ENCODE data around the gene IKZF2.

The IKZF2 gene

GRCh38 chr2:213101692-213102460, 49.5 kb downstream of the IKZF2 start:
- H3K4me1 Mint-ChIP-seq (ENCODE audit: low read depth) = peaks cover 29% of the 10 kb centered on the region
- H3K4me3 Mint-ChIP-seq = no peak overlapping the region
- H3K27me3 Mint-ChIP-seq (ENCODE audit: low read depth) = peaks cover 16% of the 10 kb centered on the region
- no peak for DNase-seq (ENCODE audit: low spot score)
- peaks cover 4% of the 10 kb centered on the region for H3K36me3 Mint-ChIP-seq (ENCODE audit: low read depth)
- H3K27ac Mint-ChIP-seq = no peak overlapping the region
- H3K9me3 Mint-ChIP-seq = no peaks in the 10 kb centered on the region

GRCh38 chr2:213101109-213101508, 50.3 kb downstream of the IKZF2 start:
- no peaks in the 10 kb centered on the region for H3K9me3 Mint-ChIP-seq
- H3K27me3 Mint-ChIP-seq (ENCODE audit: low read depth) = peaks cover 14% of the 10 kb centered on the region
- peaks cover 3% of the 10 kb centered on the region for H3K36me3 Mint-ChIP-seq (ENCODE audit: low read depth)
- H3K4me1 Mint-ChIP-seq (ENCODE audit: low read depth) = peaks cover 29% of the 10 kb centered on the region
- no peak for DNase-seq (ENCODE audit: low spot score)
- no peak overlapping the region for H3K27ac Mint-ChIP-seq
- H3K4me3 Mint-ChIP-seq = no peak overlapping the region

GRCh38 chr2:213098612-213099011, 52.8 kb downstream of the IKZF2 start:
- Mint-ChIP-seq H3K36me3 (ENCODE audit: low read depth) (no peaks in the 10 kb centered on the region), H3K27ac (no peak overlapping the region), H3K4me1 (ENCODE audit: low read depth) (peaks cover 14% of the 10 kb centered on the region), H3K27me3 (ENCODE audit: low read depth) (peaks cover 15% of the 10 kb centered on the region), H3K9me3 (no peaks in the 10 kb centered on the region), H3K4me3 (no peak overlapping the region)
- DNase-seq (ENCODE audit: low spot score) = no peak

GRCh38 chr2:213091765-213092164, 59.6 kb downstream of the IKZF2 start:
- no peak overlapping the region for H3K4me3 Mint-ChIP-seq
- no peak for DNase-seq (ENCODE audit: low spot score)
- no peaks in the 10 kb centered on the region for H3K36me3 Mint-ChIP-seq (ENCODE audit: low read depth)
- H3K27ac Mint-ChIP-seq = no peak overlapping the region
- H3K4me1 Mint-ChIP-seq (ENCODE audit: low read depth) = peaks cover 1% of the 10 kb centered on the region
- peaks cover 9% of the 10 kb centered on the region for H3K27me3 Mint-ChIP-seq (ENCODE audit: low read depth)
- no peaks in the 10 kb centered on the region for H3K9me3 Mint-ChIP-seq

- no peak for DNase-seq (ENCODE audit: low spot score)
- Mint-ChIP-seq H3K36me3 (ENCODE audit: low read depth) (no peaks in the 10 kb centered on the region), H3K27me3 (ENCODE audit: low read depth) (peaks cover 7% of the 10 kb centered on the region), H3K27ac (no peak overlapping the region), H3K4me1 (ENCODE audit: low read depth) (peaks cover 1% of the 10 kb centered on the region), H3K9me3 (no peaks in the 10 kb centered on the region), H3K4me3 (no peak overlapping the region)
These were observed 60.6 kb downstream of the IKZF2 start for GRCh38 chr2:213090772-213091171.

- Mint-ChIP-seq H3K4me3 (no peak overlapping the region), H3K27me3 (ENCODE audit: low read depth) (peaks cover 5% of the 10 kb centered on the region), H3K27ac (no peak overlapping the region), H3K4me1 (ENCODE audit: low read depth) (peaks cover 1% of the 10 kb centered on the region), H3K9me3 (no peaks in the 10 kb centered on the region), H3K36me3 (ENCODE audit: low read depth) (no peaks in the 10 kb centered on the region)
- no peak for DNase-seq (ENCODE audit: low spot score)
These were observed 62.0 kb downstream of the IKZF2 start for GRCh38 chr2:213089438-213089837.

GRCh38 chr2:213087040-213087439, 64.4 kb downstream of the IKZF2 start:
- peaks cover 5% of the 10 kb centered on the region for H3K27me3 Mint-ChIP-seq (ENCODE audit: low read depth)
- H3K4me3 Mint-ChIP-seq = no peak overlapping the region
- H3K36me3 Mint-ChIP-seq (ENCODE audit: low read depth) = no peaks in the 10 kb centered on the region
- H3K27ac Mint-ChIP-seq = no peak overlapping the region
- no peaks in the 10 kb centered on the region for H3K9me3 Mint-ChIP-seq
- H3K4me1 Mint-ChIP-seq (ENCODE audit: low read depth) = peaks cover 4% of the 10 kb centered on the region
- no peak for DNase-seq (ENCODE audit: low spot score)

- Mint-ChIP-seq H3K36me3 (ENCODE audit: low read depth) (no peaks in the 10 kb centered on the region), H3K27ac (no peak overlapping the region), H3K27me3 (ENCODE audit: low read depth) (peaks cover 5% of the 10 kb centered on the region), H3K9me3 (no peaks in the 10 kb centered on the region), H3K4me1 (ENCODE audit: low read depth) (peaks cover 4% of the 10 kb centered on the region), H3K4me3 (no peak overlapping the region)
- no peak for DNase-seq (ENCODE audit: low spot score)
These were observed 64.8 kb downstream of the IKZF2 start for GRCh38 chr2:213086571-213086970.

GRCh38 chr2:213086050-213086449, 65.4 kb downstream of the IKZF2 start:
- Mint-ChIP-seq H3K9me3 (no peaks in the 10 kb centered on the region), H3K36me3 (ENCODE audit: low read depth) (no peaks in the 10 kb centered on the region), H3K4me1 (ENCODE audit: low read depth) (peaks cover 2% of the 10 kb centered on the region), H3K27ac (no peak overlapping the region), H3K27me3 (ENCODE audit: low read depth) (peaks cover 10% of the 10 kb centered on the region), H3K4me3 (no peak overlapping the region)
- DNase-seq (ENCODE audit: low spot score) = no peak

GRCh38 chr2:213085538-213085937, 65.9 kb downstream of the IKZF2 start:
- Mint-ChIP-seq H3K27ac (no peak overlapping the region), H3K36me3 (ENCODE audit: low read depth) (no peaks in the 10 kb centered on the region), H3K27me3 (ENCODE audit: low read depth) (peaks cover 9% of the 10 kb centered on the region), H3K4me3 (no peak overlapping the region), H3K4me1 (ENCODE audit: low read depth) (peaks cover 2% of the 10 kb centered on the region), H3K9me3 (no peaks in the 10 kb centered on the region)
- no peak for DNase-seq (ENCODE audit: low spot score)

GRCh38 chr2:213084261-213084660, 67.2 kb downstream of the IKZF2 start:
- peaks cover 2% of the 10 kb centered on the region for H3K4me1 Mint-ChIP-seq (ENCODE audit: low read depth)
- no peak overlapping the region for H3K4me3 Mint-ChIP-seq
- no peaks in the 10 kb centered on the region for H3K9me3 Mint-ChIP-seq
- no peak overlapping the region for H3K27ac Mint-ChIP-seq
- DNase-seq (ENCODE audit: low spot score) = no peak
- H3K27me3 Mint-ChIP-seq (ENCODE audit: low read depth) = peaks cover 7% of the 10 kb centered on the region
- H3K36me3 Mint-ChIP-seq (ENCODE audit: low read depth) = no peaks in the 10 kb centered on the region

GRCh38 chr2:213080969-213081617, 70.3 kb downstream of the IKZF2 start:
- no peak overlapping the region for H3K27ac Mint-ChIP-seq
- no peaks in the 10 kb centered on the region for H3K9me3 Mint-ChIP-seq
- H3K36me3 Mint-ChIP-seq (ENCODE audit: low read depth) = no peaks in the 10 kb centered on the region
- no peak for DNase-seq (ENCODE audit: low spot score)
- H3K4me3 Mint-ChIP-seq = no peak overlapping the region
- H3K27me3 Mint-ChIP-seq (ENCODE audit: low read depth) = peaks cover 12% of the 10 kb centered on the region
- H3K4me1 Mint-ChIP-seq (ENCODE audit: low read depth) = peaks cover 2% of the 10 kb centered on the region

GRCh38 chr2:213079756-213080155, 71.7 kb downstream of the IKZF2 start:
- Mint-ChIP-seq H3K9me3 (no peaks in the 10 kb centered on the region), H3K4me3 (no peak overlapping the region), H3K4me1 (ENCODE audit: low read depth) (peaks cover 2% of the 10 kb centered on the region), H3K36me3 (ENCODE audit: low read depth) (no peaks in the 10 kb centered on the region), H3K27me3 (ENCODE audit: low read depth) (peaks cover 14% of the 10 kb centered on the region), H3K27ac (no peak overlapping the region)
- no peak for DNase-seq (ENCODE audit: low spot score)

- H3K27ac Mint-ChIP-seq = no peak overlapping the region
- H3K36me3 Mint-ChIP-seq (ENCODE audit: low read depth) = no peaks in the 10 kb centered on the region
- no peak for DNase-seq (ENCODE audit: low spot score)
- H3K27me3 Mint-ChIP-seq (ENCODE audit: low read depth) = peaks cover 14% of the 10 kb centered on the region
- H3K4me1 Mint-ChIP-seq (ENCODE audit: low read depth) = peaks cover 2% of the 10 kb centered on the region
- H3K4me3 Mint-ChIP-seq = no peak overlapping the region
- no peaks in the 10 kb centered on the region for H3K9me3 Mint-ChIP-seq
These were observed 72.7 kb downstream of the IKZF2 start for GRCh38 chr2:213078686-213079085.
